ENCODE data around the gene CLEC16A. TPM values are rescaled to one million over a fixed set of nuclear protein-coding genes. Genes with fewer than 3 reads are reported as not detected.

CLEC16A gene
- polyA plus RNA-seq, 3 donors, result 3.4 to 12.0 (median 5.8) TPM

GRCh38 chr16:10947211-10947787, 2.9 kb downstream of the CLEC16A start:
- no peak overlapping the region for H3K9ac ChIP-seq (ENCODE audit: insufficient read depth, low read length, poor library complexity, severe bottlenecking)
- no peaks in the 10 kb centered on the region for H3K36me3 ChIP-seq (replicated peaks in 1 of 2; ENCODE audit: control insufficient read depth in 1 of 2, insufficient read depth in 2 of 2, low read length in 2 of 2)
- no peak overlapping the region for H3K4me3 ChIP-seq (replicated peaks in 1 of 3; ENCODE audit: low read depth in 2 of 3, low read length in 3 of 3)
- intact Hi-C loops (cut with micrococcal nuclease), result loop anchor here (10.0 kb wide), 2 partner anchors 202 to 968 kb away; partner anchors contain the start of genes GSPT1 (in 1 of the 2) and NUBP1 (in 1 of the 2)
- Mint-ChIP-seq H3K4me3 (no peak overlapping the region), H3K9me3 (no peaks in the 10 kb centered on the region), H3K27ac (peak overlapping the region in 1 of 7 donors; percentile 4), H3K27me3 (ENCODE audit: low read depth in 3 of 3) (peaks cover 0 to 1% (median 1%) of the 10 kb centered on the region in 3 donors), H3K4me1 (peaks cover 45% of the 10 kb centered on the region), H3K36me3 (peaks cover 5 to 8% of the 10 kb centered on the region in 2 donors)
- DNase-seq, result no peak
- H4K20me1 ChIP-seq (ENCODE audit: insufficient read depth, low read length), result peaks cover 76% of the 10 kb centered on the region
- peaks cover 57% of the 10 kb centered on the region for H3K79me2 ChIP-seq (ENCODE audit: insufficient read depth, low read length)
- WGBS (ENCODE audit: insufficient coverage), result 98% methylated on average over 5 of the region's 10 CpGs
- no peaks in the 10 kb centered on the region for H3K9me3 ChIP-seq (replicated peaks in 1 of 2; ENCODE audit: control insufficient read depth in 1 of 2, insufficient read depth in 1 of 2, low read length in 2 of 2)
- H3K4me1 ChIP-seq (ENCODE audit: control insufficient read depth in 1 of 2, insufficient read depth in 2 of 2, low read length in 2 of 2), result peaks cover 35 to 46% of the 10 kb centered on the region in 2 donors
- H3K27me3 ChIP-seq (ENCODE audit: control insufficient read depth in 2 of 2, insufficient read depth in 2 of 2, low read length in 2 of 2), result no peaks in the 10 kb centered on the region
- H3K4me2 ChIP-seq (replicated peaks; ENCODE audit: extremely low read depth, low read length, poor library complexity, severe bottlenecking), result no peak overlapping the region
- H3K27ac ChIP-seq (ENCODE audit: low read depth in 1 of 2, low read length in 2 of 2), result no peak overlapping the region
- no peak overlapping the region for H2AFZ ChIP-seq (ENCODE audit: insufficient read depth, low read depth, low read length, poor library complexity, severe bottlenecking)
- no peak for TF ChIP-seq CTCF (IDR thresholded peaks at IDR 0.05)

GRCh38 chr16:10949424-10949970, 5.1 kb downstream of the CLEC16A start:
- H3K4me3 ChIP-seq (replicated peaks in 1 of 3; ENCODE audit: low read depth in 2 of 3, low read length in 3 of 3), result peak overlapping the region in 1 of 3 experiments; percentile 3
- TF ChIP-seq CTCF (IDR thresholded peaks at IDR 0.05), result peak; percentile 50
- DNase-seq, result peak; percentile 74 to 81 (median 79)
- H2AFZ ChIP-seq (ENCODE audit: insufficient read depth, low read depth, low read length, poor library complexity, severe bottlenecking), result no peak overlapping the region
- H3K27me3 ChIP-seq (ENCODE audit: control insufficient read depth in 2 of 2, insufficient read depth in 2 of 2, low read length in 2 of 2), result no peaks in the 10 kb centered on the region
- H3K4me1 ChIP-seq (ENCODE audit: control insufficient read depth in 1 of 2, insufficient read depth in 2 of 2, low read length in 2 of 2), result peaks cover 28 to 33% of the 10 kb centered on the region in 2 donors
- no peaks in the 10 kb centered on the region for H3K9me3 ChIP-seq (replicated peaks in 1 of 2; ENCODE audit: control insufficient read depth in 1 of 2, insufficient read depth in 1 of 2, low read length in 2 of 2)
- peaks cover 7 to 8% of the 10 kb centered on the region in 2 donors for H3K36me3 Mint-ChIP-seq
- no peak overlapping the region for H3K4me3 Mint-ChIP-seq
- peaks cover 85% of the 10 kb centered on the region for H4K20me1 ChIP-seq (ENCODE audit: insufficient read depth, low read length)
- H3K27ac Mint-ChIP-seq, result peak overlapping the region in 4 of 7 donors; percentile 8 to 85 (median 80)
- H3K4me2 ChIP-seq (replicated peaks; ENCODE audit: extremely low read depth, low read length, poor library complexity, severe bottlenecking), result no peak overlapping the region
- no peaks in the 10 kb centered on the region for H3K36me3 ChIP-seq (replicated peaks in 1 of 2; ENCODE audit: control insufficient read depth in 1 of 2, insufficient read depth in 2 of 2, low read length in 2 of 2)
- no peak overlapping the region for H3K27ac ChIP-seq (ENCODE audit: low read depth in 1 of 2, low read length in 2 of 2)
- peaks cover 0 to 1% (median 1%) of the 10 kb centered on the region in 3 donors for H3K27me3 Mint-ChIP-seq (ENCODE audit: low read depth in 3 of 3)
- peaks cover 63% of the 10 kb centered on the region for H3K79me2 ChIP-seq (ENCODE audit: insufficient read depth, low read length)
- WGBS (ENCODE audit: insufficient coverage), result 52% methylated on average over 6 of the region's 7 CpGs
- intact Hi-C loops (cut with micrococcal nuclease), result loop anchor here (10.0 kb wide), 2 partner anchors 205 to 965 kb away; partner anchors contain the start of genes GSPT1 (in 1 of the 2) and NUBP1 (in 1 of the 2)
- no peak overlapping the region for H3K9ac ChIP-seq (ENCODE audit: insufficient read depth, low read length, poor library complexity, severe bottlenecking)
- peaks cover 42% of the 10 kb centered on the region for H3K4me1 Mint-ChIP-seq
- no peaks in the 10 kb centered on the region for H3K9me3 Mint-ChIP-seq

Measured in CD14-positive monocyte (primary cell).